Stomach (tissue), 4 donors: ENCODE data around the gene DST.

Experiments used
- POLR2A ChIP-seq, 4 donors: fragments of 450-650 bp; IDR thresholded peaks; one replicate each; pipeline ENCODE4 v1.6.1; 2016; ENCODE audit warnings: antibody characterized with exemption in 4 of 4, control low read depth in 2 of 4, mild to moderate bottlenecking in 1 of 4, moderate library complexity in 1 of 4
- TF ChIP-seq, protein P1 (sequence below), 7 experiments: fragments of 450-650 bp in 4 of 7; fragments of 200-600 bp in 3 of 7; sonication (generic) in 3 of 7; IDR thresholded peaks; one replicate each; pipeline ENCODE4 v1.5.1; 2016 to 2019; ENCODE audit warnings: antibody characterized with exemption in 7 of 7, control low read depth in 2 of 7, mild to moderate bottlenecking in 1 of 7

DNA sequence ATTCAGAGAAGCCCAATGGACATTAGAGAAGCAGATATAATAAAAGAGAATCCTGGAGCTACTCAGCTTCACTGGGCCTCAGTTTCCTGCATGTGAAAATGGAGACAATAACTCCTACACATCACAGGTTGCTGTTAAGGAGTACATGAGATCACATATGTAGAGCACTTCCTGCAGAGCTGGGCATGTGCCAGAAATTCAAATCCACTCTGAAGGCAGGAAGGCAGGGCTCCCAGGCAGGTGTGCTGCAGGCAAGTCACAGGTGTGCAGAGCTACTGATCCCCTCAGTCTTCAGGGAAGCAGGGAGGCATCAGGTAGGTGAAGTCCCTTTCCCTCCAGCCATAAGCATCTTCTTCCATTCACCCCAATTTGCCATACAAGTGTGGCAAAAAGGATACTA lies 48.0 kb downstream of the DST start:
- TF ChIP-seq, protein P1, sequence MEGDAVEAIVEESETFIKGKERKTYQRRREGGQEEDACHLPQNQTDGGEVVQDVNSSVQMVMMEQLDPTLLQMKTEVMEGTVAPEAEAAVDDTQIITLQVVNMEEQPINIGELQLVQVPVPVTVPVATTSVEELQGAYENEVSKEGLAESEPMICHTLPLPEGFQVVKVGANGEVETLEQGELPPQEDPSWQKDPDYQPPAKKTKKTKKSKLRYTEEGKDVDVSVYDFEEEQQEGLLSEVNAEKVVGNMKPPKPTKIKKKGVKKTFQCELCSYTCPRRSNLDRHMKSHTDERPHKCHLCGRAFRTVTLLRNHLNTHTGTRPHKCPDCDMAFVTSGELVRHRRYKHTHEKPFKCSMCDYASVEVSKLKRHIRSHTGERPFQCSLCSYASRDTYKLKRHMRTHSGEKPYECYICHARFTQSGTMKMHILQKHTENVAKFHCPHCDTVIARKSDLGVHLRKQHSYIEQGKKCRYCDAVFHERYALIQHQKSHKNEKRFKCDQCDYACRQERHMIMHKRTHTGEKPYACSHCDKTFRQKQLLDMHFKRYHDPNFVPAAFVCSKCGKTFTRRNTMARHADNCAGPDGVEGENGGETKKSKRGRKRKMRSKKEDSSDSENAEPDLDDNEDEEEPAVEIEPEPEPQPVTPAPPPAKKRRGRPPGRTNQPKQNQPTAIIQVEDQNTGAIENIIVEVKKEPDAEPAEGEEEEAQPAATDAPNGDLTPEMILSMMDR (IDR thresholded peaks at IDR 0.05), result no peak
- TF ChIP-seq POLR2A (IDR thresholded peaks at IDR 0.05), result no peak
